NCI-H2029 treated with DMSO at 0.1 percent for 48 hours (cell line): Measurements from ENCODE around the gene NTHL1.

Experiments
- DNase-seq: peaks from one replicate; lab custom pipeline; 2025; lab: John Stamatoyannopoulos, UW

The NTHL1 gene

DNA sequence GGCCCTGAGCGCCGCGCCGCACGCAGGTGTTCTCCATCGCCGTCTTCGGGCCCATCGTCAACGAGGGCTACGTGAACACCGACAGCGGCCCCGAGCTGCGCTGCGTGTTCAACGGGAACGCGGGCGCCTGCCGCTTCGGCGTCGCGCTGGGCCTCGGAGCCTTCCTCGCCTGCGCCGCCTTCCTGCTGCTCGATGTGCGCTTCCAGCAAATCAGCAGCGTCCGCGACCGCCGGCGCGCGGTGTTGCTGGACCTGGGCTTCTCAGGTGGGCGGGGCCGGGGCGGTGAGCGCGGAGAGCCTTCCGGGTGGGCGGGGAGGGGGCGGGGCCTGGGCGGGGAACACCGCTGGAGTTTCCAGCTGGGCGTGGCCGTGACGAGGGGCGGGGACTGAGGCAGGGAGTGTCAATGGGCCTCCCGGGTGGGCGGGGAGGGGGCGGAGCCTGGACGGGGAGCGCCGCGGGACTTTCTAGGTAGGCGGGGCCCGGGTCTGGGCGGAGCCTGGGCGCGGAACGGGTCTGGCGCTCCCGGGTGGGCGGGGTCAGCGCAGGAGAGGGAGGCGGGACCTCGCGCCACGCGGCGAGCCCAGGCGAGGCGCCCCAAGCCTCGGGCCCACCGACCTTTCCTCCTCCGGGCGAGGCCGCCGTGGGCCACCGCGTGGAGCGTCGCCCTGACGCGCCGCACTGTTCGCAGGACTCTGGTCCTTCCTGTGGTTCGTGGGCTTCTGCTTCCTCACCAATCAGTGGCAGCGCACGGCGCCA lies 55.5 kb downstream of the NTHL1 start:
- DNase-seq = no peak

DNA sequence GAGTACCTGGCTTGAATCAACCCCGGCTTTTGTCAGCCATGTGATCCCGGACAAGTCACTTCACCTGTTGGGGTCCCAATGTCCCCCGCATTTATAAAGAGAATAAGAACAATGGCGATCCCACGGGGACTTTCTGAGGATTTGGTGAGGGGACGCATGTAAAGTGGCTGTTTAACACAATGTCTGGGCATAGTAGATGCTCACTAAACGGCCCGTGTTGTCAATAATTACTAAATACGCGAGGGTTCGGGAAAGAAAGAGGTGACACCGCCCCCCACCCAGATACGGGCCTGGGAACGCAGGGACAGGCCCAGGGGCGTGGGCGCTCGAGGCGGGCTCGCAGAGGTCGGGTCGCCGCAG lies 56.1 kb downstream of the NTHL1 start:
- DNase-seq = no peak

DNA sequence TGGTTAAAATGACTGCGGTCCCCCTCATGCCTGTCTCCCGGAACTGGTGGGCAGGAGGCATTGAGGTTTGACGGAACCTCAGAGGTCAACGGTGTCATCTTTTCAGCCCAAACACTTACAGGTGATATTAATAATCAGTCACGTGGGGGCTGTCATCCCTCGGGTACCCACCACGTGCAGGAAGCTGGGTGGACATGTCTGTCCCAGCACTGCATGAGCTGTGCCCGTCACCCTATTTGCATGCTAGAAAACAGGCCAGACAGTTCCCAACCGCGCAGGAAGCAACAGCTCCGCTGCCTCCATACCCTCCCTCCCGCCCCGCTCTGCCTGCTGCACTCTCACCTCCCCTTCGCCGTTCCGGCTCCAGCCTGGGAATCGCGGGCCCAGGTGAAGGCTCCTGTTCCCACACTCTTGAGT lies 56.5 kb downstream of the NTHL1 start:
- no peak for DNase-seq

DNA sequence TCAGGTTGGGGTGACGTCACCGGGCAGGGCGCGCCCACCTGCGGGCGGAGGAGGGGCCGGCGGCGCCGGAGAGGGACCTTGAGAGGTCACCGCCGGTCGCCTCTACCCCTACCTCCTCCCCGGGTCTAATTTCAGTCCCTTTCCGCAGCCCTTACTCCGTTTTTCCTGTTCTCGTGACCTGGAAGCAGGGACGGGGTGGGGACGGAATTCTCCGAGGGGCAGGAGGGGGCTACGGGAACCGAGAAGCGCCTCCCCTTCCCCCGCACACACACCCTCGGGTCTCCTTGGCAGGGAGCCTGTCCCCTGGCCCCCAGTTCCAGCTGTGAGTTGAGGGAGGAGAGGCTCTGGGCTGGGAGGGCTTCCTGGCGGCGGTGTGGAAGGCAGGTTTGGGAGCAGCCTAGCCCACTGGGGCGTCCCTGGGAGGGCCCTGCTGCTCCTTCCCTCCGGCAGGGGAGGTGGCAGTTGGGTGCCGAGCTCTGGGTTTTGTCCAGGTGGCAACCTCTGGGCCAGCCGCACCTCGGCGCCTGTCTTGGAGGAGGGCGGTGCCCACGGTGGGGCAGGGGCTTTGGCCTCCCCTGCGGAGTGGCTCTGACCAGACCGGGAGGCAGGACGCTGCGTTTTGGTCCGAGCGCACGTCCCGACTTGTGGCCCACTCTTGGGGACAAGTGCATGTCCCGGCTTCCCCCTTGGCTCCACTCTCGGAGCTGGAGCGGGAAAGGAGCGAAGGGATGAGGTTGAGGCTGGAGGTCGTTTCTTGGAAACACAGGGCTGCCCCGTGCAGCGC lies 57.1 kb downstream of the NTHL1 start:
- DNase-seq = no peak

DNA sequence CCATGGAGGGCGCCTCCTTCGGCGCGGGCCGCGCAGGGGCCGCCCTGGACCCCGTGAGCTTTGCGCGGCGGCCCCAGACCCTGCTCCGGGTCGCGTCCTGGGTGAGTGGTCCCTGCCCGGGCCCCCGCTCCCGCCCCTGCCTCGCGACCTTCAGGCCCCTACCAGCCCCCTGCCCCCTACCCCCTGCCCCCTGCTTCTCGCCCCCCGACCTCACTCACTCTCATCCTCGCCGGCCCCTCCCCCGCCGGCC lies 57.6 kb downstream of the NTHL1 start:
- no peak for DNase-seq
